Tibial nerve (tissue), 4 donors: Measurements from ENCODE around the gene MYO9B. TPM values are rescaled to one million over a fixed set of nuclear protein-coding genes. Genes with fewer than 3 reads are reported as not detected.

Source experiments
- DNase-seq, 2 donors: peaks; one replicate each; pipeline ENCODE4 v3.0.0-alpha.2; 2019; ENCODE audit warnings: low spot score in 2 of 2
- H3K27ac ChIP-seq, 4 donors: fragments of 200-600 bp; sonication (generic) in 3 of 4; one replicate each; pipeline ENCODE4 v1.5.1; 2017 to 2019; ENCODE audit warnings: mild to moderate bottlenecking in 1 of 4
- H3K27me3 ChIP-seq, 2 donors: fragments of 200-600 bp; sonication (generic) in 1 of 2; one replicate each; pipeline versions ENCODE4 v1.5.1 to v1.6.0; 2017 to 2019
- H3K36me3 ChIP-seq, 3 donors: fragments of 200-600 bp; sonication (generic); one replicate each; pipeline ENCODE4 v1.5.1; 2018 to 2019
- H3K4me1 ChIP-seq, 4 donors: fragments of 200-600 bp; sonication (generic) in 3 of 4; one replicate each; pipeline ENCODE4 v1.5.1; 2017 to 2019
- H3K4me3 ChIP-seq, 4 donors: fragments of 200-600 bp; sonication (generic) in 3 of 4; one replicate each; pipeline ENCODE4 v1.5.1; 2017 to 2019; ENCODE audit warnings: mild to moderate bottlenecking in 1 of 4, moderate library complexity in 1 of 4
- H3K9me3 ChIP-seq, 4 donors: fragments of 200-600 bp; sonication (generic) in 3 of 4; one replicate each; pipeline ENCODE4 v1.5.1; 2017 to 2019
- EP300 ChIP-seq, 2 donors: sonication (generic); formaldehyde crosslinking; IDR thresholded peaks; one replicate each; pipeline ENCODE4 v1.6.1; 2017; ENCODE audit warnings: antibody characterized with exemption in 2 of 2, mild to moderate bottlenecking in 1 of 2
- POLR2A ChIP-seq, 2 donors: fragments of 450-650 bp; IDR thresholded peaks; one replicate each; pipeline ENCODE4 v1.6.1; 2017; ENCODE audit warnings: antibody characterized with exemption in 2 of 2, mild to moderate bottlenecking in 2 of 2, moderate library complexity in 2 of 2
- WGBS, 2 donors: methylation state at CpG; one replicate each; pipeline ENCODE4 v1.1.5; 2018; 5-methylcytosine and 5-hydroxymethylcytosine counted together
- total RNA-seq, 4 donors: library from RNA; depleted of rRNA; stranded (reverse); fragments of >200 nt; gene quantifications; one replicate each; pipeline ENCODE4 v1.1.0, GENCODE V29; 2016
- TF ChIP-seq, protein P1 (sequence below), 5 experiments: fragments of 200-600 bp in 3 of 5; fragments of 450-650 bp in 2 of 5; sonication (generic) in 3 of 5; IDR thresholded peaks; one replicate each; pipeline ENCODE4 v1.5.1; 2016 to 2019; ENCODE audit warnings: antibody characterized with exemption in 5 of 5, mild to moderate bottlenecking in 3 of 5, moderate library complexity in 2 of 5

Gene MYO9B
- total RNA-seq, 4 donors from 2014 or later = 61.7 to 201 (median 115) TPM

DNA sequence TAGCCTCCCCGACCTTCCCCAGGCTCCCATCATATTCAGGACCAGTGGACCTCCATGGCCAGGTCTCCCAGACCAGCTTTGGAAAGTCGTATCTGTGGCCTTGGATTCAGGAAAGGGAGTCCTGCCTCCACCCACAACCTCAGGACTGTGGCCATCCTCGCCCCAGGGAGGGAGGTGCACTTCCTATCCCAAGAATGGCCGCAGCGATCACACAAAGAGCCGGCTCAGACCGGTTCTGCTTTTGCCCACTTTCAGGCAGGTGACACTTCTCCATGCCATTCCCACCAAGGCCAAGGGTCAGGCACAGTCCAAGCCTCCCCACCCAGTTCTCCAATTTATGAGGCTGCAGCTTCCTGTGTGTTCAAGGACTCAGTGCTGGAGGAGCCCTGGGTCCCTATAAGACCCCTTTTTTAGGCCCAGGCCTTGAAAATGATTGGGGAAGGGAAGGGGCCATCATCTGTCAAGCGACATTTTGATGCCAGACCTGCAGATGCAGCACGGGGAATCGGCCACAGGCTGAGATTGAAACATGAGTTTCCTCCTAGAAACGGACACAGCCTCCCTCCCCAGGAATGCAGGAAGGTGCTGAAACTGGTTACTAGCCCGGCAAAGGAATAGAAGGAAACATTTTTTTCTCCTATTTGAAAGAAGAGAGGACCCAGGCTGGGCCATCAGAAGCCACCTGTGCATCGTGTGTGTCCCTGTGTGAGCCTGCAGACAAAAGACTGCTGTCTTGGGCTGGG, 74.0 kb downstream of the MYO9B start:
- Histone ChIP-seq H3K4me3 (no peak overlapping the region), H3K4me1 (peaks cover 0 to 5% (median 0%) of the 10 kb centered on the region in 4 donors), H3K27ac (no peak overlapping the region), H3K9me3 (no peaks in the 10 kb centered on the region), H3K27me3 (no peaks in the 10 kb centered on the region), H3K36me3 (peaks cover 0 to 77% (median 0%) of the 10 kb centered on the region in 3 donors)
- 76 to 85% methylated on average over 6 to 13 of the region's 13 CpGs for WGBS, 2 donors
- TF ChIP-seq, protein P1, sequence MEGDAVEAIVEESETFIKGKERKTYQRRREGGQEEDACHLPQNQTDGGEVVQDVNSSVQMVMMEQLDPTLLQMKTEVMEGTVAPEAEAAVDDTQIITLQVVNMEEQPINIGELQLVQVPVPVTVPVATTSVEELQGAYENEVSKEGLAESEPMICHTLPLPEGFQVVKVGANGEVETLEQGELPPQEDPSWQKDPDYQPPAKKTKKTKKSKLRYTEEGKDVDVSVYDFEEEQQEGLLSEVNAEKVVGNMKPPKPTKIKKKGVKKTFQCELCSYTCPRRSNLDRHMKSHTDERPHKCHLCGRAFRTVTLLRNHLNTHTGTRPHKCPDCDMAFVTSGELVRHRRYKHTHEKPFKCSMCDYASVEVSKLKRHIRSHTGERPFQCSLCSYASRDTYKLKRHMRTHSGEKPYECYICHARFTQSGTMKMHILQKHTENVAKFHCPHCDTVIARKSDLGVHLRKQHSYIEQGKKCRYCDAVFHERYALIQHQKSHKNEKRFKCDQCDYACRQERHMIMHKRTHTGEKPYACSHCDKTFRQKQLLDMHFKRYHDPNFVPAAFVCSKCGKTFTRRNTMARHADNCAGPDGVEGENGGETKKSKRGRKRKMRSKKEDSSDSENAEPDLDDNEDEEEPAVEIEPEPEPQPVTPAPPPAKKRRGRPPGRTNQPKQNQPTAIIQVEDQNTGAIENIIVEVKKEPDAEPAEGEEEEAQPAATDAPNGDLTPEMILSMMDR (IDR thresholded peaks at IDR 0.05) = no peak
- no peak for TF ChIP-seq EP300 (IDR thresholded peaks at IDR 0.05)
- no peak for TF ChIP-seq POLR2A (IDR thresholded peaks at IDR 0.05)
- no peak for DNase-seq

DNA sequence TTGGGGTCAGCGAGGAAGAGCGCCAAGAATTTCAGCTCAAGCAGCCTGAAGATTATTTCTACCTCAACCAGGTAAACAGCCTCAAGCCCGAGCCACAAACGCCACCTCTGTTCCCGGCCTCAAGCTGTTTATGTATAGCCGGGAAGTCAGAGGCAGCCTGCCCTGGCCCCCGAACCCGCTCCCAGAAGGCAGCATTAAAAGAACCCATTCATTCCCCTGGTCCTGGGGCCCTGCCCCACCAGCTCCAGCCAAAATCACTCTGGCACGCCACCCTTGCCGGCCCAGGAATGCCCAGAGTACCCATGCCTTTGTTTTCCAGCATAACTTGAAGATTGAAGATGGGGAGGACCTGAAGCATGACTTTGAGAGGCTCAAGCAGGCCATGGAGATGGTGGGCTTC, 78.4 kb downstream of the MYO9B start:
- no peaks in the 10 kb centered on the region for H3K27me3 ChIP-seq
- H3K4me3 ChIP-seq = no peak overlapping the region
- DNase-seq = no peak
- peaks cover 0 to 3% (median 0%) of the 10 kb centered on the region in 4 donors for H3K4me1 ChIP-seq
- WGBS, 2 donors = 55 to 60% methylated on average over 10 of the region's 10 CpGs
- H3K27ac ChIP-seq = peak overlapping the region in 2 of 4 donors; percentile 15 to 34
- no peaks in the 10 kb centered on the region for H3K9me3 ChIP-seq
- TF ChIP-seq EP300 (IDR thresholded peaks at IDR 0.05) = no peak
- no peak for TF ChIP-seq POLR2A (IDR thresholded peaks at IDR 0.05)
- H3K36me3 ChIP-seq = peaks cover 2 to 88% (median 10%) of the 10 kb centered on the region in 3 donors

DNA sequence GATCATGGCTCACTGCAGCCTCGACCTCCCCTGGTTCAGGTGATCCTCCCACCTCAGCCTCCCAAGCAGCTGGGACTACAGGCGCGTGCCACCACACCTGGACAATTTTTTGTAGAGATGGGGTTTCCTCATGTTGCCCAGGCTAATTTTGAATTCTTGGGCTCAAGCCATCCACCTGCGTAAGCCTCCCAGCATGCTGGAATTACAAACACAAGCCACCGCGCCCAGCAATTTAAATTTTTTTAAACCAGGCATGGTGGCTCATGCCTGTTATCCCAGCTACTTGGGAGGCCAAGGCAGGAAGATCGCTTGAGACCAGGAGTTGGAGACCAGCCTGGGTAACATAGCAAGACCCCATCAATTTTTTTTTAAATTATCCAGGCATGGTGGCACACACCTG, 79.7 kb downstream of the MYO9B start:
- no peak overlapping the region for H3K4me3 ChIP-seq
- TF ChIP-seq POLR2A (IDR thresholded peaks at IDR 0.05) = no peak
- TF ChIP-seq, protein P1 (IDR thresholded peaks at IDR 0.05) = no peak
- no peak for TF ChIP-seq EP300 (IDR thresholded peaks at IDR 0.05)
- no peak overlapping the region for H3K27ac ChIP-seq
- H3K36me3 ChIP-seq = peaks cover 2 to 88% (median 19%) of the 10 kb centered on the region in 3 donors
- no peaks in the 10 kb centered on the region for H3K27me3 ChIP-seq
- 95 to 97% methylated on average over 7 of the region's 7 CpGs for WGBS, 2 donors
- peaks cover 0 to 3% (median 0%) of the 10 kb centered on the region in 4 donors for H3K4me1 ChIP-seq
- H3K9me3 ChIP-seq = no peaks in the 10 kb centered on the region
- no peak for DNase-seq

DNA sequence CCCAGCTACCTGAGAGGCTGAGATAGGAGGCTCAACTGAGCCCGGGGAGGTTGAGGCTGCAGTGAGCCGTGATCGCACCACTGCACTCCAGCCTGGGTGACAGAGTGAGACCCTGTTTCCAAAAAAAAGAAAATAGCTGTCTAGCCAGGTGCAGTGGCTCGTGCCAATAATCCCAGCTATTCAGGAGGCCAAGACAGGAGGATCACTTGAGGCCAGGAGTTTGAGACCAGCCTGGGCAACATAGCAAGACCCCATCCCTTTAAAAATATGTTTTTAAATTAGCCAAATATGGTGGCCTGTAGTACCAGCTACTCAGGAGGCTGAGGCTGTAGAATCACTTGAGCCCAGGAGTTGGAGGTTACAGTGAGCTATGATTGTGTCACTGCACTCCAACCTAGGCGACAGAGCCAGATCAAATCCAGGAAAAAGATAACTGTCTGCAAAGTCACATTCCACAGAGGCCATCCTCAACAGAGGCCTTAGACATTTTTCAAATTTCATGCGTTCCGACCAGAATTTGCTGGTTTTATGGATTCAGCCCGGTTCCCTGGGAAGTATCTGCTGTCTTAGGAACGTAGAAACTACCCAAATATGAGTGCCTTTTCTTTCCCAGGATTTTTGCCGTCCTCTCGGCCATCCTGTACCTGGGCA, 80.8 kb downstream of the MYO9B start:
- Histone ChIP-seq H3K36me3 (peaks cover 2 to 92% (median 19%) of the 10 kb centered on the region in 3 donors), H3K27me3 (no peaks in the 10 kb centered on the region), H3K4me1 (peaks cover 0 to 3% (median 0%) of the 10 kb centered on the region in 4 donors), H3K27ac (no peak overlapping the region), H3K4me3 (no peak overlapping the region), H3K9me3 (no peaks in the 10 kb centered on the region)
- TF ChIP-seq POLR2A (IDR thresholded peaks at IDR 0.05) = no peak
- TF ChIP-seq EP300 (IDR thresholded peaks at IDR 0.05) = no peak
- TF ChIP-seq, protein P1 (IDR thresholded peaks at IDR 0.05) = no peak
- WGBS, 2 donors = 93% methylated on average over 11 of the region's 11 CpGs
- DNase-seq = no peak

DNA sequence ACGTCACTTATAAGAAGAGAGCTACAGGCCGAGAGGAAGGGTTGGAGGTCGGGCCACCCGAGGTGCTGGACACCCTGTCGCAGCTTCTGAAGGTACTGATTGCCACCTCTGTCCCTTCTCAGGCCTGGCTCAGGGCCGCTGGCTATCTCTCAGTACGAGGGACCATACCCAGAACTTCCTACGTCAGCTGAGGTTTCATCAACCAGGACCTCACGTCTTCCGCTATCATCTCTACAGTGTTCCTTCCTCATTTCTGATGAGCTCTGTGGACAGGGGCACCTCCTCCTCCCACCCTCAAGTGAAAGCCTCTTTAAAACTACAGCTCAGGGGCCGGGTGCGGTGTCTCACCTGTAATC, 81.3 kb downstream of the MYO9B start:
- peaks cover 2 to 93% (median 19%) of the 10 kb centered on the region in 3 donors for H3K36me3 ChIP-seq
- 83 to 89% methylated on average over 12 of the region's 12 CpGs for WGBS, 2 donors

More for the DNA sequence above, 81.3 kb downstream of the MYO9B start:
- Histone ChIP-seq H3K27me3 (no peaks in the 10 kb centered on the region), H3K4me1 (peaks cover 0 to 3% (median 0%) of the 10 kb centered on the region in 4 donors), H3K4me3 (no peak overlapping the region), H3K9me3 (no peaks in the 10 kb centered on the region), H3K27ac (no peak overlapping the region)
- TF ChIP-seq, protein P1 (IDR thresholded peaks at IDR 0.05) = no peak
- TF ChIP-seq EP300 (IDR thresholded peaks at IDR 0.05) = no peak
- no peak for TF ChIP-seq POLR2A (IDR thresholded peaks at IDR 0.05)
- no peak for DNase-seq
